Activated CD8-positive, alpha-beta T cell treated with anti-CD3 and anti-CD28 coated beads, Interleukin-2, amount 10 ng/mL, durations not matched to agents 7 days and 5 days (primary cell): ENCODE measurements around the gene SPTBN1. TPM values are rescaled to one million over a fixed set of nuclear protein-coding genes. Genes with fewer than 3 reads are reported as not detected.
A peak's percentile ranks its signal among the peaks of the same experiment; 100 is the strongest.

Experiments
- ATAC-seq: fragments of 150-1000 bp; cut with Tn5 transposase; one replicate; pipeline ENCODE4 v1.10.0; 2021; ENCODE audit warnings: moderate library complexity
- CTCF ChIA-PET: fragments of 350-600 bp; sonication (Branson Sonifier 250); formaldehyde crosslinking; loops from one replicate; lab custom pipeline; 2021; ENCODE audit warnings: antibody characterized with exemption; lab: Charles Lee
- POLR2A ChIA-PET: fragments of 350-600 bp; sonication (Branson Sonifier 250); formaldehyde crosslinking; loops from one replicate; lab custom pipeline; 2021; ENCODE audit warnings: antibody characterized with exemption; lab: Charles Lee
- DNase-seq: peaks from one replicate; pipeline ENCODE4 v3.0.0-alpha.2; 2020
- H3K27ac Mint-ChIP-seq: one replicate; pipeline ENCODE4 v1.8.0; 2021; ENCODE audit warnings: mild to moderate bottlenecking, mixed read lengths
- H3K27me3 Mint-ChIP-seq: one replicate; pipeline ENCODE4 v1.8.0; 2021; ENCODE audit warnings: low read depth, mixed read lengths
- H3K36me3 Mint-ChIP-seq: one replicate; pipeline ENCODE4 v1.8.0; 2021; ENCODE audit warnings: low read depth, mixed read lengths
- H3K4me1 Mint-ChIP-seq: one replicate; pipeline ENCODE4 v1.8.0; 2021; ENCODE audit warnings: low read depth, mixed read lengths
- H3K4me3 Mint-ChIP-seq: one replicate; pipeline ENCODE4 v1.8.0; 2021; ENCODE audit warnings: mild to moderate bottlenecking, mixed read lengths
- H3K9me3 Mint-ChIP-seq: one replicate; pipeline ENCODE4 v1.8.0; 2022; ENCODE audit warnings: mixed read lengths; ENCODE audit not compliant: insufficient read depth
- total RNA-seq, 2 experiments: library from RNA; stranded (reverse); gene quantifications; one replicate each; pipeline ENCODE4 v1.2.3, GENCODE V29; 2021

SPTBN1 gene
- total RNA-seq, 2 experiments from 2014 or later = 140 to 147 TPM

GRCh38 chr2:54636415-54637139 lies 180.4 kb downstream of the SPTBN1 start:
- POLR2A ChIA-PET = no interaction called here
- ATAC-seq (no peak), DNase-seq (no peak)
- H3K9me3 Mint-ChIP-seq = no peaks in the 10 kb centered on the region
- CTCF ChIA-PET = interaction anchor here (1.2 kb wide), 1 partner anchor 62 kb away, joined by 3 read pairs; no protein-coding TSS in a partner anchor
- peaks cover 70% of the 10 kb centered on the region for H3K36me3 Mint-ChIP-seq
- H3K4me3 Mint-ChIP-seq = no peak overlapping the region
- H3K27ac Mint-ChIP-seq = peak overlapping the region; percentile 65
- H3K27me3 Mint-ChIP-seq = no peaks in the 10 kb centered on the region
- H3K4me1 Mint-ChIP-seq = peaks cover 26% of the 10 kb centered on the region

GRCh38 chr2:54638103-54638502 lies 182.0 kb downstream of the SPTBN1 start:
- CTCF ChIA-PET = interaction anchor here (0.6 to 1.2 kb wide), 2 partner anchors 64 to 116 kb away, joined by 3 read pairs; no protein-coding TSS in a partner anchor
- POLR2A ChIA-PET = no interaction called here
- no peak overlapping the region for H3K27ac Mint-ChIP-seq
- H3K27me3 Mint-ChIP-seq = no peaks in the 10 kb centered on the region
- ATAC-seq (no peak), DNase-seq (no peak)
- H3K4me3 Mint-ChIP-seq = no peak overlapping the region
- peaks cover 24% of the 10 kb centered on the region for H3K4me1 Mint-ChIP-seq
- no peaks in the 10 kb centered on the region for H3K9me3 Mint-ChIP-seq
- H3K36me3 Mint-ChIP-seq = peaks cover 72% of the 10 kb centered on the region

- no peak for ATAC-seq
- H3K36me3 Mint-ChIP-seq = peaks cover 68% of the 10 kb centered on the region
- peak overlapping the region; percentile 32 for H3K27ac Mint-ChIP-seq
- POLR2A ChIA-PET = no interaction called here
- no peak for DNase-seq
- CTCF ChIA-PET = no interaction called here
- peaks cover 23% of the 10 kb centered on the region for H3K4me1 Mint-ChIP-seq
- no peaks in the 10 kb centered on the region for H3K27me3 Mint-ChIP-seq
- H3K4me3 Mint-ChIP-seq = no peak overlapping the region
- no peaks in the 10 kb centered on the region for H3K9me3 Mint-ChIP-seq
These were observed 182.7 kb downstream of the SPTBN1 start for GRCh38 chr2:54638774-54639187.

- H3K9me3 Mint-ChIP-seq = no peaks in the 10 kb centered on the region
- ChIA-PET POLR2A (no interaction called here), CTCF (interaction anchor here (1.0 to 1.4 kb wide), 2 partner anchors 18 to 117 kb away, joined by 3 to 7 read pairs; no protein-coding TSS in a partner anchor)
- no peaks in the 10 kb centered on the region for H3K27me3 Mint-ChIP-seq
- DNase-seq (no peak), ATAC-seq (no peak)
- peak overlapping the region; percentile 18 for H3K27ac Mint-ChIP-seq
- peaks cover 15% of the 10 kb centered on the region for H3K4me1 Mint-ChIP-seq
- H3K4me3 Mint-ChIP-seq = no peak overlapping the region
- peaks cover 69% of the 10 kb centered on the region for H3K36me3 Mint-ChIP-seq
These were observed 183.5 kb downstream of the SPTBN1 start for GRCh38 chr2:54639609-54640008.

GRCh38 chr2:54640834-54641540 lies 184.9 kb downstream of the SPTBN1 start:
- Mint-ChIP-seq H3K9me3 (no peaks in the 10 kb centered on the region), H3K4me1 (peaks cover 8% of the 10 kb centered on the region), H3K36me3 (peaks cover 71% of the 10 kb centered on the region), H3K4me3 (no peak overlapping the region), H3K27ac (peak overlapping the region; percentile 29), H3K27me3 (no peaks in the 10 kb centered on the region)
- POLR2A ChIA-PET = no interaction called here
- CTCF ChIA-PET = interaction anchor here (1.0 to 1.4 kb wide), 3 partner anchors 17 to 119 kb away, joined by 3 to 7 read pairs (median 3); no protein-coding TSS in a partner anchor
- DNase-seq (no peak), ATAC-seq (no peak)

GRCh38 chr2:54641988-54642387 lies 185.9 kb downstream of the SPTBN1 start:
- no peaks in the 10 kb centered on the region for H3K9me3 Mint-ChIP-seq
- ATAC-seq (no peak), DNase-seq (no peak)
- no peaks in the 10 kb centered on the region for H3K27me3 Mint-ChIP-seq
- no peak overlapping the region for H3K4me3 Mint-ChIP-seq
- H3K36me3 Mint-ChIP-seq = peaks cover 75% of the 10 kb centered on the region
- ChIA-PET CTCF (interaction anchor here (0.9 to 2.3 kb wide), 3 partner anchors 12 to 23 kb away, joined by 3 to 11 read pairs (median 4); no protein-coding TSS in a partner anchor), POLR2A (interaction anchor here (1.2 kb wide), 1 partner anchor 9 kb away, joined by 4 read pairs; no protein-coding TSS in a partner anchor)
- H3K4me1 Mint-ChIP-seq = peaks cover 8% of the 10 kb centered on the region
- peak overlapping the region; percentile 3 for H3K27ac Mint-ChIP-seq

- POLR2A ChIA-PET = interaction anchor here (0.7 to 1.2 kb wide), 2 partner anchors 10 to 641 kb away, joined by 4 to 5 read pairs; no protein-coding TSS in a partner anchor
- H3K27ac Mint-ChIP-seq = peak overlapping the region; percentile 7
These were observed 186.7 kb downstream of the SPTBN1 start for GRCh38 chr2:54642677-54643430.

GRCh38 chr2:54644236-54644635 lies 188.1 kb downstream of the SPTBN1 start:
- ATAC-seq (no peak), DNase-seq (no peak)
- Mint-ChIP-seq H3K4me1 (peaks cover 6% of the 10 kb centered on the region), H3K27me3 (no peaks in the 10 kb centered on the region), H3K27ac (no peak overlapping the region), H3K36me3 (peaks cover 80% of the 10 kb centered on the region), H3K4me3 (no peak overlapping the region), H3K9me3 (no peaks in the 10 kb centered on the region)
- ChIA-PET CTCF (interaction anchor here (1.5 to 2.3 kb wide), 2 partner anchors 21 to 60 kb away, joined by 4 to 11 read pairs; no protein-coding TSS in a partner anchor), POLR2A (no interaction called here)

More at GRCh38 chr2:54642677-54643430, 186.7 kb downstream of the SPTBN1 start:
- no peaks in the 10 kb centered on the region for H3K27me3 Mint-ChIP-seq
- H3K4me3 Mint-ChIP-seq = no peak overlapping the region
- DNase-seq (no peak), ATAC-seq (peak; percentile 23)
- H3K36me3 Mint-ChIP-seq = peaks cover 78% of the 10 kb centered on the region
- H3K4me1 Mint-ChIP-seq = peaks cover 8% of the 10 kb centered on the region
- CTCF ChIA-PET = interaction anchor here (0.6 to 2.3 kb wide), 5 partner anchors 11 to 536 kb away, joined by 3 to 11 read pairs (median 4); no protein-coding TSS in a partner anchor
- no peaks in the 10 kb centered on the region for H3K9me3 Mint-ChIP-seq

GRCh38 chr2:54646170-54646927 lies 190.2 kb downstream of the SPTBN1 start:
- no peaks in the 10 kb centered on the region for H3K27me3 Mint-ChIP-seq
- no peaks in the 10 kb centered on the region for H3K4me1 Mint-ChIP-seq
- no peak for ATAC-seq
- no peaks in the 10 kb centered on the region for H3K9me3 Mint-ChIP-seq
- H3K4me3 Mint-ChIP-seq = no peak overlapping the region
- no peak overlapping the region for H3K27ac Mint-ChIP-seq
- DNase-seq = no peak
- POLR2A ChIA-PET = no interaction called here
- CTCF ChIA-PET = interaction anchor here (1.2 kb wide), 1 partner anchor 88 kb away, joined by 3 read pairs; no protein-coding TSS in a partner anchor
- H3K36me3 Mint-ChIP-seq = peaks cover 84% of the 10 kb centered on the region

GRCh38 chr2:54648256-54648655 lies 192.1 kb downstream of the SPTBN1 start:
- Mint-ChIP-seq H3K4me3 (no peak overlapping the region), H3K27ac (no peak overlapping the region), H3K36me3 (peaks cover 84% of the 10 kb centered on the region), H3K9me3 (no peaks in the 10 kb centered on the region), H3K4me1 (no peaks in the 10 kb centered on the region), H3K27me3 (no peaks in the 10 kb centered on the region)
- POLR2A ChIA-PET = no interaction called here
- CTCF ChIA-PET = no interaction called here
- ATAC-seq (no peak), DNase-seq (no peak)
